IMR-90 (cell line): ENCODE data around the gene NEIL3. TPM values are rescaled to one million over a fixed set of nuclear protein-coding genes. Genes with fewer than 3 reads are reported as not detected.

Experiments
- ATAC-seq: fragments of 200-7000 bp; cut with Tn5 transposase; 2 replicates; pipeline ENCODE4 v1.9.1; 2020; ENCODE audit warnings: low read depth, mild to moderate bottlenecking, moderate library complexity
- BruUV-seq: library from RNA; stranded (reverse); fragments of 400-500 nt; replicated peaks from 2 replicates; lab custom pipeline; 2021; lab: Mats Ljungman, UMichigan
- CTCF ChIA-PET: fragments of 300-600 bp; formaldehyde crosslinking; extraction: SDS; loops from one replicate; lab custom pipeline; 2021; ENCODE audit warnings: antibody characterized with exemption; lab: Yijun Ruan, JAX
- POLR2A ChIA-PET: fragments of 300-600 bp; sonication (Branson Sonifier 250); formaldehyde crosslinking; loops from one replicate; lab custom pipeline; 2022; ENCODE audit warnings: antibody characterized with exemption; ENCODE audit not compliant: unreplicated experiment; lab: Charles Lee
- DNase-seq: peaks from one replicate; pipeline ENCODE4 v3.0.0; 2013
- H2AFZ ChIP-seq: replicated peaks from 2 replicates; pipeline ENCODE3; 2013; ENCODE audit warnings: low read length, mild to moderate bottlenecking; ENCODE audit not compliant: poor library complexity
- H2AK5ac ChIP-seq: 2 replicates; pipeline ENCODE4 v1.6.1; 2013; ENCODE audit warnings: low read depth, low read length, inconsistent platforms
- H2AK9ac ChIP-seq: replicated peaks from 2 replicates; pipeline ENCODE3; 2013; ENCODE audit warnings: mild to moderate bottlenecking, low read depth, low read length, moderate library complexity; ENCODE audit not compliant: poor library complexity
- H2BK120ac ChIP-seq: 2 replicates; pipeline ENCODE4 v1.6.1; 2013; ENCODE audit warnings: low read depth, low read length, inconsistent platforms
- H2BK15ac ChIP-seq: 3 replicates; pipeline ENCODE4 v1.6.1; 2013; ENCODE audit warnings: low read depth, low read length, inconsistent platforms
- H2BK20ac ChIP-seq: 2 replicates; pipeline ENCODE4 v1.6.1; 2013; ENCODE audit warnings: low read depth, mild to moderate bottlenecking, inconsistent platforms, low read length, moderate library complexity
- H2BK5ac ChIP-seq: 2 replicates; pipeline ENCODE4 v1.6.1; 2013; ENCODE audit warnings: mild to moderate bottlenecking, low read depth, low read length, inconsistent platforms; ENCODE audit not compliant: poor library complexity, severe bottlenecking
- H3K14ac ChIP-seq: replicated peaks from 2 replicates; pipeline ENCODE4 v1.6.1; 2013; ENCODE audit warnings: low read depth, low read length, inconsistent platforms
- H3K18ac ChIP-seq: 2 replicates; pipeline ENCODE4 v1.6.1; 2013; ENCODE audit warnings: low read depth, low read length, control low read depth
- H3K23ac ChIP-seq: 2 replicates; pipeline ENCODE4 v1.6.1; 2013; ENCODE audit warnings: low read depth, low read length, inconsistent platforms
- H3K27ac ChIP-seq: 2 replicates; pipeline ENCODE4 v1.5.1; 2013; ENCODE audit warnings: mild to moderate bottlenecking, control low read depth, low read length; ENCODE audit not compliant: insufficient read depth
- H3K27me3 ChIP-seq: 2 replicates; pipeline ENCODE4 v1.6.1; 2013; ENCODE audit warnings: low read length; ENCODE audit not compliant: control insufficient read depth, insufficient read depth
- H3K36me3 ChIP-seq: 2 replicates; pipeline ENCODE4 v1.6.1; 2013; ENCODE audit warnings: low read length, mixed read lengths; ENCODE audit not compliant: control insufficient read depth, insufficient read depth
- H3K4ac ChIP-seq: 2 replicates; pipeline ENCODE4 v1.6.1; 2013; ENCODE audit warnings: low read depth, low read length, inconsistent platforms
- H3K4me1 ChIP-seq: 2 replicates; pipeline ENCODE4 v1.6.1; 2013; ENCODE audit warnings: low read length, mixed read lengths; ENCODE audit not compliant: control insufficient read depth, insufficient read depth
- H3K4me2 ChIP-seq: 2 replicates; pipeline ENCODE4 v1.6.1; 2013; ENCODE audit warnings: low read depth, mild to moderate bottlenecking, control low read depth, low read length, moderate library complexity
- H3K4me3 ChIP-seq: 2 replicates; pipeline ENCODE4 v1.5.1; 2013; ENCODE audit warnings: low read depth, mild to moderate bottlenecking, control low read depth, low read length, moderate library complexity; ENCODE audit not compliant: insufficient read depth
- H3K56ac ChIP-seq: 2 replicates; pipeline ENCODE4 v1.6.1; 2013; ENCODE audit warnings: low read length, inconsistent platforms; ENCODE audit not compliant: insufficient read depth; ENCODE audit errors: extremely low read depth
- H3K79me1 ChIP-seq, 2 experiments: 2 replicates each; pipeline ENCODE4 v1.6.1; 2013; ENCODE audit warnings: low read length in 2 of 2, inconsistent platforms in 1 of 2, low read depth in 1 of 2
- H3K9ac ChIP-seq: 2 replicates; pipeline ENCODE4 v1.6.1; 2013; ENCODE audit warnings: low read depth, low read length, control low read depth
- H3K9me1 ChIP-seq: 2 replicates; pipeline ENCODE4 v1.6.1; 2013; ENCODE audit warnings: low read length, inconsistent platforms; ENCODE audit not compliant: insufficient read depth
- H3K9me3 ChIP-seq: 2 replicates; pipeline ENCODE4 v1.6.1; 2013; ENCODE audit warnings: low read length; ENCODE audit not compliant: control insufficient read depth, insufficient read depth
- H4K20me1 ChIP-seq: 2 replicates; pipeline ENCODE4 v1.6.1; 2013; ENCODE audit warnings: low read length, inconsistent platforms; ENCODE audit not compliant: insufficient read depth
- H4K5ac ChIP-seq: 2 replicates; pipeline ENCODE4 v1.6.1; 2013; ENCODE audit warnings: mild to moderate bottlenecking, low read depth, low read length, control low read depth
- H4K8ac ChIP-seq, 2 experiments: 2 replicates each; pipeline ENCODE4 v1.6.1; 2013; ENCODE audit warnings: low read depth in 2 of 2, low read length in 2 of 2, control low read depth in 1 of 2, inconsistent platforms in 1 of 2
- H4K91ac ChIP-seq: 2 replicates; pipeline ENCODE4 v1.6.1; 2013; ENCODE audit warnings: low read depth, low read length, inconsistent platforms; ENCODE audit not compliant: insufficient read depth
- MAZ ChIP-seq: IDR thresholded peaks from 2 replicates; pipeline ENCODE4 v1.6.1; 2012; ENCODE audit warnings: low read depth, mild to moderate bottlenecking, low read length, improper control_type of control experiment, moderate library complexity, borderline replicate concordance
- NFE2L2 ChIP-seq: fragments of 150-350 bp; IDR thresholded peaks from 2 replicates; pipeline ENCODE4 v1.6.1; 2016; ENCODE audit warnings: low read depth, mild to moderate bottlenecking, low read length
- RAD21 ChIP-seq: IDR thresholded peaks from 2 replicates; pipeline ENCODE4 v1.6.1; 2012; ENCODE audit warnings: low read length, improper control_type of control experiment
- RFX5 ChIP-seq: IDR thresholded peaks from 2 replicates; pipeline ENCODE4 v1.8.0; 2012; ENCODE audit warnings: low read depth, mild to moderate bottlenecking, low read length, moderate library complexity
- WGBS, 2 experiments: methylation state at CpG; one replicate each; pipeline versions ENCODE4 v1.1.5 to v1.1.7; 2013; ENCODE audit warnings: missing lambda C conversion rate in 2 of 2; ENCODE audit not compliant: insufficient read length in 1 of 2; ENCODE audit errors: extremely low coverage in 2 of 2; 5-methylcytosine and 5-hydroxymethylcytosine counted together
- dilution Hi-C: fragments of 300-500 bp; cut with HindIII; formaldehyde crosslinking; loops from one replicate; pipeline ENCODE4 v1.14.3; 2018; ENCODE audit warnings: low sequenced_read_pairs; ENCODE audit not compliant: unreplicated experiment
- in situ Hi-C: fragments of 300-500 bp; cut with MboI; formaldehyde crosslinking; loops from 3 replicates; pipeline ENCODE4 v1.14.3; 2019; ENCODE audit warnings: low sequenced_read_pairs, inconsistent platforms, mixed read lengths
- intact Hi-C: fragments of 100-400 bp; cut with micrococcal nuclease; formaldehyde crosslinking; loops from 2 replicates; pipeline ENCODE4 v1.10.0; 2022
- polyA plus RNA-seq, 3 experiments: library from polyadenylated mRNA; depleted of rRNA; stranded (reverse); fragments of >200 nt; gene quantifications; 2 replicates each; pipeline ENCODE4 v1.2.3, GENCODE V29; 2012; ENCODE audit warnings: low replicate concordance in 1 of 3
- total RNA-seq: library from RNA; depleted of rRNA; stranded (reverse); fragments of >200 nt; gene quantifications from 2 replicates; pipeline ENCODE4 v1.2.3, GENCODE V29; 2012
- TF ChIP-seq, protein P1 (sequence below): fragments of 150-350 bp; IDR thresholded peaks from 2 replicates; pipeline ENCODE4 v1.6.1; 2016; ENCODE audit warnings: low read depth, mild to moderate bottlenecking, low read length, moderate library complexity, borderline replicate concordance

The NEIL3 gene
- total and polyA plus RNA-seq, 2 of the 4 experiments (the other 2 are of a cell fraction), result 4.4 to 7.9 TPM

DNA sequence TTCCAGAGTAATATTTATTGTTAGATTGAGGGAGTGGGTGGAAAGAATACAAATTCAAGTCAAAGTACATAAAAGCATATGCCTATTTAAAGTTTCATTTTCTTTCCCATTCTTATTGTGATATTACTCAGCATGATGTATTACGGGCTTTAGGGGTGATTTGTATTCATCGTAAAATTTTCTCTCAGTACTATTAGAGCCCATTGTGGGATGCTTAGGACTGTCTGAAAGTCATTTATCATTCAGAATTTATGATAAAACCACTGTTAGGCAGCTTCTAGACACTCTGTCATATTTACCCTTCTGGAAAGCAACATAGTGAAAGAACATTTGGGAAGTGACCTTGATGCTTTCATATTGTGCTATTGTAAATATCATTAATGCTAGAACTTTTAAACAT lies 86.7 kb downstream of the NEIL3 start:
- no TSS peak for BruUV-seq
- Histone ChIP-seq H4K91ac (no peak overlapping the region), H3K36me3 (no peaks in the 10 kb centered on the region), H3K9me3 (no peaks in the 10 kb centered on the region), H3K4ac (no peak overlapping the region), H2AK9ac (no peak overlapping the region), H3K4me2 (no peak overlapping the region), H2BK15ac (no peak overlapping the region), H3K56ac (no peak overlapping the region), H4K8ac (no peak overlapping the region), H2BK120ac (no peak overlapping the region), H3K27ac (no peak overlapping the region), H3K14ac (no peak overlapping the region), H4K5ac (no peak overlapping the region), H3K4me3 (no peak overlapping the region), H3K23ac (no peak overlapping the region), H2AFZ (no peak overlapping the region), H2AK5ac (no peak overlapping the region), H3K27me3 (no peaks in the 10 kb centered on the region), H3K79me1 (no peaks in the 10 kb centered on the region), H3K18ac (no peak overlapping the region), H4K20me1 (no peaks in the 10 kb centered on the region), H3K9ac (no peak overlapping the region), H3K9me1 (no peaks in the 10 kb centered on the region), H3K4me1 (no peaks in the 10 kb centered on the region), H2BK20ac (no peak overlapping the region), H2BK5ac (no peak overlapping the region)
- ATAC-seq (no peak), DNase-seq (no peak)
- in situ Hi-C loops (no loop called here), dilution Hi-C loops (no loop called here), intact Hi-C loops (no loop called here)
- WGBS, 2 experiments, result no CpG with 5 or more reads among the region's 2 CpGs
- POLR2A ChIA-PET, result no interaction called here
- TF ChIP-seq RAD21 (no peak), RFX5 (no peak), NFE2L2 (no peak), MAZ (no peak)
- TF ChIP-seq, protein P1, sequence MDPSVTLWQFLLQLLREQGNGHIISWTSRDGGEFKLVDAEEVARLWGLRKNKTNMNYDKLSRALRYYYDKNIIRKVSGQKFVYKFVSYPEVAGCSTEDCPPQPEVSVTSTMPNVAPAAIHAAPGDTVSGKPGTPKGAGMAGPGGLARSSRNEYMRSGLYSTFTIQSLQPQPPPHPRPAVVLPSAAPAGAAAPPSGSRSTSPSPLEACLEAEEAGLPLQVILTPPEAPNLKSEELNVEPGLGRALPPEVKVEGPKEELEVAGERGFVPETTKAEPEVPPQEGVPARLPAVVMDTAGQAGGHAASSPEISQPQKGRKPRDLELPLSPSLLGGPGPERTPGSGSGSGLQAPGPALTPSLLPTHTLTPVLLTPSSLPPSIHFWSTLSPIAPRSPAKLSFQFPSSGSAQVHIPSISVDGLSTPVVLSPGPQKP, result no peak
- CTCF ChIA-PET, result no interaction called here
